CD14-positive monocyte (primary cell): Measurements from ENCODE around the gene WNT11. TPM values are rescaled to one million over a fixed set of nuclear protein-coding genes. Genes with fewer than 3 reads are reported as not detected.

Experiments
- DNase-seq, 3 donors: peaks; one replicate each; pipeline ENCODE4 v3.0.0-alpha.2; 2011 to 2022
- H2AFZ ChIP-seq: 2 replicates; pipeline ENCODE4 v1.6.0; 2012; ENCODE audit warnings: mild to moderate bottlenecking, low read depth, low read length, inconsistent platforms; ENCODE audit not compliant: insufficient read depth, poor library complexity, severe bottlenecking
- H3K27ac ChIP-seq, 2 donors: 1 replicate in 1 of 2; 2 replicates in 1 of 2; pipeline ENCODE4 v1.5.1; 2012 to 2013; ENCODE audit warnings: low read length in 2 of 2, control low read depth in 1 of 2, inconsistent platforms in 1 of 2, low read depth in 1 of 2, mild to moderate bottlenecking in 1 of 2
- H3K27me3 ChIP-seq, 2 donors: one replicate each; pipeline versions ENCODE4 v1.6.0 to v1.6.1; 2011 to 2013; ENCODE audit warnings: low read length in 2 of 2; ENCODE audit not compliant: control insufficient read depth in 2 of 2, insufficient read depth in 2 of 2
- H3K36me3 ChIP-seq, 2 donors: replicated peaks in 1 of 2; 1 replicate in 1 of 2; 2 replicates in 1 of 2; pipeline versions ENCODE4 v1.5.1 to v1.6.1; 2012 to 2013; ENCODE audit warnings: low read length in 2 of 2, control low read depth in 1 of 2, inconsistent platforms in 1 of 2, mild to moderate bottlenecking in 1 of 2; ENCODE audit not compliant: insufficient read depth in 2 of 2, control insufficient read depth in 1 of 2
- H3K4me1 ChIP-seq, 2 donors: 1 replicate in 1 of 2; 2 replicates in 1 of 2; pipeline versions ENCODE4 v1.5.1 to v1.6.1; 2012 to 2013; ENCODE audit warnings: low read length in 2 of 2, control low read depth in 1 of 2, inconsistent platforms in 1 of 2, mild to moderate bottlenecking in 1 of 2, moderate library complexity in 1 of 2; ENCODE audit not compliant: insufficient read depth in 2 of 2, control insufficient read depth in 1 of 2
- H3K4me2 ChIP-seq: replicated peaks from 2 replicates; pipeline ENCODE3; 2012; ENCODE audit warnings: low read length, moderate library complexity, mild to moderate bottlenecking; ENCODE audit not compliant: poor library complexity, severe bottlenecking; ENCODE audit errors: extremely low read depth
- H3K4me3 ChIP-seq, 3 experiments: fragments of 200-600 bp in 1 of 3; sonication (generic) in 1 of 3; replicated peaks in 1 of 3; 1 replicate in 2 of 3; 2 replicates in 1 of 3; pipeline ENCODE4 v1.5.1; 2011 to 2013; ENCODE audit warnings: low read length in 3 of 3, mild to moderate bottlenecking in 3 of 3, control low read depth in 2 of 3, low read depth in 2 of 3, inconsistent platforms in 1 of 3, moderate library complexity in 1 of 3
- H3K79me2 ChIP-seq: 2 replicates; pipeline ENCODE4 v1.6.0; 2012; ENCODE audit warnings: mild to moderate bottlenecking, control low read depth, inconsistent platforms, low read length, moderate library complexity; ENCODE audit not compliant: insufficient read depth
- H3K9ac ChIP-seq: 2 replicates; pipeline ENCODE4 v1.6.0; 2017; ENCODE audit warnings: low read length, mild to moderate bottlenecking; ENCODE audit not compliant: insufficient read depth, poor library complexity, severe bottlenecking
- H3K9me3 ChIP-seq, 2 donors: replicated peaks in 1 of 2; 1 replicate in 1 of 2; 2 replicates in 1 of 2; pipeline versions ENCODE4 v1.5.1 to v1.6.1; 2012 to 2013; ENCODE audit warnings: low read length in 2 of 2, control low read depth in 1 of 2; ENCODE audit not compliant: control insufficient read depth in 1 of 2, insufficient read depth in 1 of 2
- H4K20me1 ChIP-seq: 2 replicates; pipeline ENCODE4 v1.6.0; 2012; ENCODE audit warnings: mild to moderate bottlenecking, low read length, control low read depth, moderate library complexity; ENCODE audit not compliant: insufficient read depth
- H3K27ac Mint-ChIP-seq, 7 donors: one replicate each; pipeline ENCODE4 v1.8.0; 2020; ENCODE audit warnings: mild to moderate bottlenecking in 7 of 7, mixed read lengths in 7 of 7, moderate library complexity in 6 of 7, inconsistent platforms in 2 of 7
- H3K27me3 Mint-ChIP-seq, 3 donors: one replicate each; pipeline ENCODE4 v1.8.0; 2021 to 2022; ENCODE audit warnings: low read depth in 3 of 3, mild to moderate bottlenecking in 3 of 3, mixed read lengths in 3 of 3, moderate library complexity in 3 of 3, inconsistent platforms in 1 of 3
- H3K36me3 Mint-ChIP-seq, 2 donors: one replicate each; pipeline ENCODE4 v1.8.0; 2020; ENCODE audit warnings: mixed read lengths in 2 of 2, inconsistent platforms in 1 of 2, mild to moderate bottlenecking in 1 of 2
- H3K4me1 Mint-ChIP-seq: one replicate; pipeline ENCODE4 v1.8.0; 2020; ENCODE audit warnings: mild to moderate bottlenecking, mixed read lengths
- H3K4me3 Mint-ChIP-seq, 2 donors: one replicate each; pipeline ENCODE4 v1.8.0; 2020; ENCODE audit warnings: mild to moderate bottlenecking in 2 of 2, mixed read lengths in 2 of 2, moderate library complexity in 1 of 2
- H3K9me3 Mint-ChIP-seq, 7 donors: one replicate each; pipeline ENCODE4 v1.8.0; 2020 to 2022; ENCODE audit warnings: mixed read lengths in 7 of 7, mild to moderate bottlenecking in 6 of 7, moderate library complexity in 6 of 7, inconsistent platforms in 2 of 7
- CTCF ChIP-seq: fragments of 200-600 bp; IDR thresholded peaks from one replicate; pipeline ENCODE4 v1.8.0; 2022; ENCODE audit warnings: antibody characterized with exemption, mild to moderate bottlenecking
- WGBS: methylation state at CpG from one replicate; pipeline ENCODE4 v1.1.5; 2013; ENCODE audit warnings: missing lambda C conversion rate; ENCODE audit not compliant: insufficient coverage; 5-methylcytosine and 5-hydroxymethylcytosine counted together
- intact Hi-C, 2 donors: fragments of 100-400 bp; cut with micrococcal nuclease; formaldehyde crosslinking; loops; one replicate each; pipeline versions ENCODE4 v1.15.0 to v1.15.1; 2023
- polyA plus RNA-seq, 3 donors: library from polyadenylated mRNA; depleted of rRNA in 1 of 3; unstranded in 2 of 3; stranded (reverse) in 1 of 3; fragments of 300-500 nt in 2 of 3; fragments of >200 nt in 1 of 3; fragmentation: Illumina TruSeq in 2 of 3; gene quantifications; 1 replicate in 2 of 3; 2 replicates in 1 of 3; pipeline ENCODE4 v1.2.3, GENCODE V29; 2012 to 2021

Gene WNT11
- polyA plus RNA-seq, 3 donors: 0.09 to 0.24 (median 0.21) TPM

- peaks cover 38% of the 10 kb centered on the region for H3K4me1 Mint-ChIP-seq
These were observed 27.1 kb upstream of the WNT11 start for GRCh38 chr11:76233196-76233921.

More at GRCh38 chr11:76233196-76233921, 27.1 kb upstream of the WNT11 start:
- Histone ChIP-seq H3K27ac (peak overlapping the region; percentile 89 to 91), H3K4me1 (peaks cover 30 to 45% of the 10 kb centered on the region in 2 donors), H3K9ac (peak overlapping the region; percentile 73), H3K27me3 (no peaks in the 10 kb centered on the region), H3K4me3 (peak overlapping the region in 1 of 3 experiments; percentile 86), H4K20me1 (no peaks in the 10 kb centered on the region), H3K9me3 (no peaks in the 10 kb centered on the region), H3K36me3 (no peaks in the 10 kb centered on the region), H3K79me2 (no peaks in the 10 kb centered on the region), H2AFZ (peak overlapping the region; percentile 89), H3K4me2 (peak overlapping the region; percentile 97)
- Mint-ChIP-seq H3K27me3 (peaks cover 0 to 10% (median 3%) of the 10 kb centered on the region in 3 donors), H3K9me3 (peaks cover 0 to 4% (median 0%) of the 10 kb centered on the region in 7 donors), H3K4me3 (peak overlapping the region in 1 of 2 donors; percentile 37), H3K27ac (peak overlapping the region; percentile 84 to 99 (median 99)), H3K36me3 (no peaks in the 10 kb centered on the region)
- 95% methylated on average over 7 of the region's 9 CpGs for WGBS
- intact Hi-C loops: loop anchor here in 1 of 2 donors (10.0 kb wide), 1 partner anchor 151 kb away; the partner anchor contains the start of genes GVQW3 and THAP12
- no peak for TF ChIP-seq CTCF
- no peak for DNase-seq
